Daoy (cell line): ENCODE data around the gene COQ8A. TPM values are rescaled to one million over a fixed set of nuclear protein-coding genes. Genes with fewer than 3 reads are reported as not detected.
A peak's percentile ranks its signal among the peaks of the same experiment; 100 is the strongest.

Experiments used
- DNase-seq: peaks from one replicate; pipeline ENCODE4 v3.0.0-alpha.2; 2015; ENCODE audit warnings: low read depth
- total RNA-seq: library from RNA; depleted of rRNA; stranded (reverse); fragments of >200 nt; shearing (Covaris generic); gene quantifications from 2 replicates; pipeline ENCODE4 v1.2.3, GENCODE V29; 2014; rRNA removed

Gene COQ8A
- 15.5 and 21.3 TPM in 2 replicates for total RNA-seq

DNA sequence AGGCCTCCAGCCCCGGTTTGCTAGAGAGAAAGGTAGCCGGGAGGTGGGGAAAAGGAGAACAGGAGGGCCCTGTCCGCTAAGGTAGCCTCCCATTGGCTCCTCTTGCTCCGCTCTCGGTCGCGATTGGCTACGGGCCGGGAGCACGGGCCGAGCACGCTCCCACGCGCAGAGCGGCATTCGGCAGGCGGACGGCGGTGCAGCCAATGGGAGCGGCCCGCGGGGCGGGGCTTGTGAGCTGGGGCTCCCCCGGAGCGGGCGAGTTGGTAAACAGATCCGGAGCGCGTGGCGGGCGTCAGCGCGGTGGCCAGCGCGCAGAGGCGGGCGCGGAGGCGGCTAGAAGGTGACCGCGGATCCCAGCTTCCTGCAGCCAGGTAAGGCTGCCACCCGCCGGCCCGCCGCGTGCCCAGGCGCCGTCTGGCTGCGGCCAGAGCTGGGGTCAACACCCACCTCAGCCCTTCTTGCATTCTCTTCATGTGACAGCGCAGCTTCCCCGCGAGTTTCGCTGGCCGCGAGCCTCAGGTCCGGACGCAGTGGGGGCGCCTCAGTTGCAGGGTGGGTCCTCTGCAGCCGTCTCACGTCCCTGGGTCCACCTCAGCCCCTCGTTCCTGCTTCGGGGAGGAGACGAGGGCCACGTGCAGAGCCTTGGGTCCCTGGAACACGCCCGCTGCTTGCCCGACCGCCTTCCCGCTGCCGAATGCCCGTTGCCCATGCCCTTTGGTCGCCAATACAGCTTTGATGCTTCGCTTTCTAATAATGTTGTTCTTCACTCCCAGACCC is at the start of gene COQ8A:
Gene COQ8A, plus strand, starts transcription at position 266 of the 777 bp plus-strand sequence. CDS start 21,092 bp downstream, outside the sequence.
- peak; percentile 99 for DNase-seq

- DNase-seq, result no peak
These were observed 49.6 kb upstream of the COQ8A start for GRCh38 chr1:226890331-226891108.

GRCh38 chr1:226891346-226891745 is 48.7 kb upstream of the COQ8A start:
- no peak for DNase-seq

- DNase-seq, result peak; percentile 23
These were observed 48.1 kb upstream of the COQ8A start for GRCh38 chr1:226891846-226892523.

- no peak for DNase-seq
These were observed 47.6 kb upstream of the COQ8A start for GRCh38 chr1:226892524-226892875.

GRCh38 chr1:226893936-226894335 is 46.2 kb upstream of the COQ8A start:
- no peak for DNase-seq

GRCh38 chr1:226894826-226895225 is 45.3 kb upstream of the COQ8A start:
- DNase-seq, result no peak

DNA sequence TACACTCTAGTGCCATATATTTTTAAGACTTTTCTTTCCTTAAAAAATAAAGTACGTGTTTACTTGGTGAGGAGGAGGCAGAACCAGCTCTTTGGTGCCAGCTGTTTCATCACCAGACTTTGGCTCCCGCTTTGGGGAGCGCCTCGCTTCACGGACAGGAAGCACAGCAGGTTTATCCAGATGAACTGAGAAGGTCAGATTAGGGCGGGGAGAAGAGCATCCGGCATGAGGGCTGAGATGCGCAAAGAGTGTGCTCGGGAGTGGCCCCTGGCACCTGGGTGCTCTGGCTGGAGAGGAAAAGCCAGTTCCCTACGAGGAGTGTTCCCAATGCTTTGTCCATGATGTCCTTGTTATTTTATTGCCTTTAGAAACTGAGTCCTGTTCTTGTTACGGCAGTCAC is 44.5 kb upstream of the COQ8A start:
- no peak for DNase-seq

DNA sequence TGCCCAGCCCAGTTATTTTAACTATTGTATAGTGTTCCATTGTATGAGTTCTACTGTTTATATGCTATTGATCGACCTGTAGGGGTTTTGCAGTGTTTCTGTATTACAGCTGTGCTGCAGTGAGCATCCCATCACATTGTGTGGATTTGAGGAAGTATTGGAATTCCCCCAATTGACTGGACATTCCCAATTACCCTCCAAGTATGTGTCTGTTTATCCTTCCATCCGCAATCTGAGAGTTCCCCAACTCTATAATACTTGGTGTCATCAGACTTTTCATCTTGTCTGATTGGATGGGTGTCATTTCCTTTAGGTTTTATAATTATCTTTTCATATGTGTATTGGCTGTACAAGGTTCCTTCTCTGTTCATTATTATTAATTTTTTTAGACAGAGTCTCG is 41.8 kb upstream of the COQ8A start:
- no peak for DNase-seq

DNA sequence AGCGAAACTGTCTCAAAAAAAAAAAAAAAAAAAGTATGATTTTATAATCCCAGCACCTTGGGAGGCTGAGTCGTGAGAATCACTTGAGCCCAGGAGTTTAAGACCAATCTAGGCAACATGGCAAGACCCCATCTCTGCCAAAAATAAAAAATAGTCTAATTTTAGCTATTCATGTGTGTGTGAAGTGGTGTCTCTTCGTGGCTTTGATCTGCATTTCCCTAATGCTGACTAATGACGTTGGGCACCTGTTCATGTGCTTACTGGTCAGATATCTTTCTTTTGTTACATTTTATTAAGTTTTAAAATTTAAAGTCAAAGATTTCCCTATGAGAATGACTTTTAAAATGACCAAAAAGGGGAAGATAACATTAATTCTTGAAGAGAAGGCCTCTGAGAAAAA is 38.7 kb upstream of the COQ8A start:
- no peak for DNase-seq

DNA sequence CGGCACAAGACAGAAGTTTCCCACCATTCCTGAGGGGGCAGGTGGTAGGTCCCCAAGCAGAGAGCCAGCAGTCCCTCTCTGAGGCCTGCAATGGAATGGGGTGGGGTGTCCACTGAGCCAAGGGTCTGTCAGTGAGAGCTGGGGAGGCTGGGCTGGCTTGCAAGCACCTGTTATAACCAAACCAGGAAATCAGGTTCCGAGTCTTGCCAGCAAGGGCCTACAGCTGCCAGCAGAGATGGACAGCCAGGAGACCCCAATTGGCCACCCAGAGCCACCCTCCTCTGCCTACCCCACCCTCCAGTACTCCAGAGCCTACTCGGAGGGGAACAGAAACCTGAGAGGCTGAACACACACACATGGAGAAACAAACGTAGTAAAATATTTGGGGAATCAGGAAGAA is 37.5 kb upstream of the COQ8A start:
- no peak for DNase-seq

GRCh38 chr1:226903819-226904716 is 36.0 kb upstream of the COQ8A start:
- peak; percentile 46 for DNase-seq

- no peak for DNase-seq
These were observed 35.3 kb upstream of the COQ8A start for GRCh38 chr1:226904772-226905171.

DNA sequence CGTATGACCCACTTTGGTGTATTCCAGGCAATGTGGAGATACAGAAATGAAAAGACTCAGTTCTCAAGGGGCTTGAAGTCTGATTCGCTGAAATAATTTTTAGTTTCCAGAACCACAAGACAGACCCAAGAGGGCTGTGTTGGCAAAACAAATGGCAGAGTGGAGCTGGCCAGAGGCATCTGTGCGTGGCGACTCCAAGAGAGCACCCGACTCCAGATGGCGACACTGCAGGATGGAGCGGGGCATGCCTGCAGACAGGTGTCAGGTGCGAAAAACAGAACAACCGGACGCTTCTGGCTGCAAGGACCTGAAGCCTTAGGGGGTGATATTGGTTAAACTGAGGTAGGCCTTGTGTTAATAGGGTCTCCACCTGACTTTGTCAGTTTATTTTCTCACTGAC is 31.7 kb upstream of the COQ8A start:
- DNase-seq, result no peak

- DNase-seq, result no peak
These were observed 31.2 kb upstream of the COQ8A start for GRCh38 chr1:226908913-226909312.

GRCh38 chr1:226912587-226913176 is 27.4 kb upstream of the COQ8A start:
- DNase-seq, result peak; percentile 63

GRCh38 chr1:226915672-226915995 is 24.5 kb upstream of the COQ8A start:
- no peak for DNase-seq

DNA sequence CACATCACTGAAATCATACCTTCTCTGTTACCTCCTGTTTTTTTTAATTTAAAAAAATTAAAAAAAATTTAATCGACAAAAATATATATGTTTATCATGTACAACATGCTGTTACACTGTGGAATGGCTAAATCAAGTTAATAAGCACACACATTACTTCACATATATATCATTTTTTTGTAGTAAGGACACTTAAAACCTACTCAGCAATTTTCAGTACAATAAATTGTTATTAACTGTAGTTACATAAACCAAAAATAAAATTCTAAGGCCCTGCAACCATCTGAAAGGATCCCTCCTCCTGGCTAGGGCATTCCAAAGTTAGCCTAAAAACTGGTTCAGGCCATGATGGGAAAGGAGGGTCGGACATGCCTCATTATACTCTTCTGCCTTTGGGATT is 23.6 kb upstream of the COQ8A start:
- no peak for DNase-seq

DNA sequence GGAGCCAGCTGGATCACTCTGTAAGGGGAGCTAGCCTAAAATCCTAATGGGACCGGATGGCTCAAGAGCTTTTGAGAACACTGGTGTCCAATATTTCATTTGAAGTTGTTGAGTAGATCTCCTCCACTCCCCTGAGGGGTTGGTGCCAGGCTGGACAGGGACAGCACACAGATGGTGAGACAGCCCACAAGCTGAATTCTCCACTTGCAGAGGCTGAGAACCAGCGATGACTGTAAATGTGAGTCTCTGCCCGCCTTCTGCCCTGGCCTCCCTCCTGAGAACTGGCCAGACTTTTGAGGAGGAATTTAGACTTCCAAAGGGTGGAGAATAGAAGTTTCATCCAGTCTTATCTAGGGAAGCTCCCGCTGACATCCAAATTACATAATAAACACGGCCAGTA is 20.5 kb upstream of the COQ8A start:
- DNase-seq, result no peak

- no peak for DNase-seq
These were observed 20.1 kb upstream of the COQ8A start for GRCh38 chr1:226919995-226920394.

DNA sequence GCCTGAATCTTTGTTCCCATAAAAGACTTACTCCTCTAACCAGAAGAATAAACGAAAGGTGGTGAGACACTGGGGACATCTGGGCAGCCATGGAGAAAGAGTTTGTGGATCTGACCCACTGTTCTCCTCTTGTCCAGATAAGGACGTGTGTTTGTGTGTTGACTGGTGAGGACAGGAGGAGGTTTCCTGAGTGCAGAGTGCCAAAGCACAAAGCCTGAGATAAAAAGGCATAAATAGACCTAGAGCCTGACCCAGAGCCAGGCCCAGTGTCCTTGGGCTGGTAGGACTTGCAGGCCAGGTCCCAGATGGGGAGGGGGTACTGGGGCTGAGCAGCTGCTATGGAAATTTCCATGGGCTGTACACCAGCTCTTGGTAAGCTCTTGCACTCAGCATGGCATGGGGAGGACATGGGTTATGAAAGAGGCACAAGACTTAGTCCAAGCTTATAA is 19.6 kb upstream of the COQ8A start:
- DNase-seq, result no peak
